ENCODE data around the gene NUP85.

GRCh38 chr17:75265614-75266315 is 60.3 kb downstream of the NUP85 start:
- TF ChIP-seq POLR2A (IDR thresholded peaks at IDR 0.05), result no peak
- TF ChIP-seq, protein P1, sequence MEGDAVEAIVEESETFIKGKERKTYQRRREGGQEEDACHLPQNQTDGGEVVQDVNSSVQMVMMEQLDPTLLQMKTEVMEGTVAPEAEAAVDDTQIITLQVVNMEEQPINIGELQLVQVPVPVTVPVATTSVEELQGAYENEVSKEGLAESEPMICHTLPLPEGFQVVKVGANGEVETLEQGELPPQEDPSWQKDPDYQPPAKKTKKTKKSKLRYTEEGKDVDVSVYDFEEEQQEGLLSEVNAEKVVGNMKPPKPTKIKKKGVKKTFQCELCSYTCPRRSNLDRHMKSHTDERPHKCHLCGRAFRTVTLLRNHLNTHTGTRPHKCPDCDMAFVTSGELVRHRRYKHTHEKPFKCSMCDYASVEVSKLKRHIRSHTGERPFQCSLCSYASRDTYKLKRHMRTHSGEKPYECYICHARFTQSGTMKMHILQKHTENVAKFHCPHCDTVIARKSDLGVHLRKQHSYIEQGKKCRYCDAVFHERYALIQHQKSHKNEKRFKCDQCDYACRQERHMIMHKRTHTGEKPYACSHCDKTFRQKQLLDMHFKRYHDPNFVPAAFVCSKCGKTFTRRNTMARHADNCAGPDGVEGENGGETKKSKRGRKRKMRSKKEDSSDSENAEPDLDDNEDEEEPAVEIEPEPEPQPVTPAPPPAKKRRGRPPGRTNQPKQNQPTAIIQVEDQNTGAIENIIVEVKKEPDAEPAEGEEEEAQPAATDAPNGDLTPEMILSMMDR (IDR thresholded peaks at IDR 0.05), result no peak

Measured in body of pancreas (tissue), 4 donors.